GM15510 (cell line): ENCODE results near the gene TMEM144.

Experiments used
- POLR2A ChIP-seq: IDR thresholded peaks from 3 replicates; pipeline ENCODE4 v1.6.1; 2011; ENCODE audit warnings: borderline replicate concordance; ENCODE audit not compliant: insufficient read length; ENCODE audit errors: extremely low read depth

The TMEM144 gene

DNA sequence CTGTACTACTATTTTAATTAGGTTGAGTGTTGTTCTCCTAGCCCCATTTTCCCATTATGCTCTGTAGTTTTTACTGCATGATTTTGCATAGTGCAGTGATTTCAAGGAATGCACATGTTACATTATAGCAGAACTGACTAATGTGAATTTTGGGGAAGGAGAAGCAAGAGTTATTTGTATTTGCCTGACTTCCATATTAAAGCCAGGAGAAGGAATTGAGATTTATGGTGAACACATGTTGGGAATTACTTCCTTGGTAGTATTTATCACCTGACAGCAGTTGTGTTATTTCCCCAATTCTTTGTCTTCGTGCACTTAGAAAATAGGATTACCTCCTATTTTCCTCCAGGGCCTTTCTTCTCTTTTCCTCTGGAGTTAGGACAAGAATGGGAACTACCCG lies 3.2 kb downstream of the TMEM144 start:
- TF ChIP-seq POLR2A: no peak

DNA sequence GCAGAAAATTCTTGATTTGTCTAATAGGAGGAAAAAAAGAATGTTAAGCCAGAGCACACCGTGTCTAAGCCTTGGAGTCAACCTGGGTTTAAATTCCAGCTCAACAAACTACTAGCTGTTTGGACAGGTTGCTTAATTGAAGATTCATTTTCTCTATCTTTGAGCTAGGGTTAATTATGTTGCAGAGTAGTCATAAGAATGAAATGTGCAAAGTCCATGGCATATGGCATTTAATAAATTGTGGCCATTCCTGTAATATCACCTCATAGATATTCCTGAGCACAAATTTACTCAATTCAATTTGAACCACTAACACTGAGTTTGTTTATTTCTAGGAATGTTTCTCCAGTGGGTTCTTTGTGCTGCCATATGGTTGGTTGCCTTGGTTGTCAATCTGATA lies 4.6 kb downstream of the TMEM144 start:
- TF ChIP-seq POLR2A: no peak

GRCh38 chr4:158217763-158218162 lies 7.5 kb downstream of the TMEM144 start:
- TF ChIP-seq POLR2A: no peak

- no peak for TF ChIP-seq POLR2A
Measured at GRCh38 chr4:158219623-158220022, 9.3 kb downstream of the TMEM144 start.

DNA sequence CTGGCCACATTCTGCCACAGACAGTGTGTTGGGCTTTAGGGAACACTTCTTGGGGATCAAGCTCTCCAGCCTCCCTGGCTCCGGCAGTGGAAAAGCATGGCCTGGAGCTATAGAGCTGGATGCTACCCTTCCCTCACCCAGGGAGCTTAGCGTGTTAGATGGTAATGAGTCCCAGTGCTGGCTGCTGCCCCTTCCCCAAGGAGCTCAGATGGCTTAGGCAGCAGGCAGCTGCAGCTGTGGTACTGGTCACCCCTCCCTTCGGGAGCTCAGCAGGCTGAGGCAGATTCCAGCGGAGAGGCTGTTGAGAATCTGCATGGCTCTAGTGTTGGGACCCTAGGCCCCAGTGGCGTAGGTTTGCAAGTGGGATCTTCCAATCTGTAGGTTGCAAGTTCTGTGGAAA lies 19.5 kb downstream of the TMEM144 start:
- TF ChIP-seq POLR2A: no peak

DNA sequence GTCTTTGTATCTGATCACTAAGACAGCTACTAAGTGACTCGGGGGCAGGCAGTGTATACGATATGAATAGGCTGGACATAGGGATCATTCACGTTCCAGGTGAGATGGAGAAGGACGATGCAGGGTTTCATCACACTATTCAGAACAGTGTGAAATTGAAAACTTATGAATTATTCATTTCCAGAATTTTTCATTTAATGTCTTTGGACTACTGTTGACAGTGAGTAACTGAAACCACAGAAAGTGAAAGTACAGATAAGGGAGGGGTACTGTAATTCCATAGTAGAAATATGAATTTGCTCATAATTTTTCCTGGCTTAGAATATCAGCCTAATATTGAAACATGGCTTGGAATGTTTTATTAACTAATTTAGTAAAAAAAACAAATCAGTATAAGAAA lies 24.4 kb downstream of the TMEM144 start:
- TF ChIP-seq POLR2A: no peak

DNA sequence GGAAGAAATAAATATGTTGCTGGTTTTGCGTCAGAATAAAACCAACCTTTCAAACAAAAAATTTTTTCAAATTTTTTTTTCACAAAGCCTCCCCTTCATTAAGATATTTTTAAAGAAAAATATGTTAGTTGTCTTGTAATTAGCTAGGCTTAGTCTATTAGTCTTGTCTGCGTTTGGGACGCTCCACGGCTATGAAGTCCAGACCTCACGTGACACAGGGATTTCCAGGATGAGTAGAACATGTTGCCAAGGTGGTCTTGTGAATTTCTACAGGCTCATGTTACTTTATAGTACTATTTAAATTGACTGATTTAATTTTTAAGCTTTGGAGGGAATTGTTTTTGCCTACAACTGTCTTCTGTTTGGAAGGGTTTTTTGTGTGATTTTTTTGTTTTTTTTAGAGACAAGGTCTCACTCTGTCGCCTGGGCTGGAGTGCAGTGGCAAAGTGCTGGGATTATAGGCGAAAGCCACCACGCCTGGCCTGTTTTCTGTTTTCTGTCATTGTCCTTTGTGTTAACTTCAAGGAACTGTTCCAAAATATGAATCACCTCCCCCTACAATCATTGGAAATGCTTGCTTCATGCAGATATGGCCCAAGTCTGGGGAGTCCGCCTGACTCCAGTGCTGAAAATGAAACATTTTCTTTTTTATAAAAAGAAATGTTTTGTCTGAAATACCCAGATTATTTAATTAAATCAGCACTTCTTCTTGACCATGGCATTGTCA lies 26.2 kb downstream of the TMEM144 start:
- TF ChIP-seq POLR2A: no peak

GRCh38 chr4:158238575-158238974 lies 28.3 kb downstream of the TMEM144 start:
- TF ChIP-seq POLR2A: no peak

DNA sequence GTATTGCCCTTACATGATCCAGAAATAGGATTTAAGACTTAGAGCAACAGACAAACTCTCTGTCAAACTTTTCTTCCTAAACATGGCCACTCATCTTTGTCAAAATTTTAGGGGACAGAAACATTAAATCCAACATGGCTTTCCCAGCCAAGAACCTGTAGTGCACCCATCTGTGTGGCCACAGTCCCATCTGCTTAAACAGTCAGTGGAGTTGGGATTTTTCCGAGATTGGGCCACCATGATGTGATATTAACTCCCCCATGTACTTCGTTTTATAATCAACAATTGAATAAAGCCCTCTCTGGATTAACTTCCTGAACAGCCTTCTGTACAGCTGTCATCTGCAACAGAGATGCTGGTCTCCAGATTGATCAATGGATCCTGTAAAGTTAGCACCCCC lies 28.9 kb downstream of the TMEM144 start:
- no peak for TF ChIP-seq POLR2A

GRCh38 chr4:158243071-158243470 lies 32.8 kb downstream of the TMEM144 start:
- no peak for TF ChIP-seq POLR2A

GRCh38 chr4:158250321-158250720 lies 40.0 kb downstream of the TMEM144 start:
- no peak for TF ChIP-seq POLR2A

DNA sequence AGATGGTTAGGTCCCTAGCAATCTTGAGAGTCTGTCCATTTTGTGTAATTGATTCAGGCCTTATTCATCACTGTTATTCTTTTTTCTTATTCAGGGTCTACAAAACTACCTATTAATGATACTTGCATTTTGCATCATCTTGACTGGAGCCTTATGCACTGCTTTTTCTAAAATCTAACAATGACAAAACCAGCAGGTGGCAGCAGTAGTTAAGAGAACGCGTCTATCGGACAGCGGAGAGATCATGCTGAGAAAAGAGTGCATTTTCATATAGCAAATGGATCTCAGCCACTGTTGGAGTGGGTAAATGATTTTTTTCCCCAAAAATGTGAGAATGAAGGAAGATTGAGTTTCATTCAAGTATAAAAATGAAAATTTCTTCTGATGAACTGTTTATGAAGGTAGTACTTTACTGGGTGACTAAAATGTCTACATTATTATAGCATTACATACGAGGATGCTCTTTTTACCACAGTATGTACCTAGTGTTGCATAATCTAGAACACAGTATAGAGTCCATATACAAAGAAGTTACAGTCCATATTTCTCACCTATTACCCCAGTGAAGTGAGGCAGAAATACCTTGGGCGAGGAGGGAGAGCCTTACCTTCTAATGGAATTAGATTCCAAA lies 43.2 kb downstream of the TMEM144 start:
- TF ChIP-seq POLR2A: no peak

DNA sequence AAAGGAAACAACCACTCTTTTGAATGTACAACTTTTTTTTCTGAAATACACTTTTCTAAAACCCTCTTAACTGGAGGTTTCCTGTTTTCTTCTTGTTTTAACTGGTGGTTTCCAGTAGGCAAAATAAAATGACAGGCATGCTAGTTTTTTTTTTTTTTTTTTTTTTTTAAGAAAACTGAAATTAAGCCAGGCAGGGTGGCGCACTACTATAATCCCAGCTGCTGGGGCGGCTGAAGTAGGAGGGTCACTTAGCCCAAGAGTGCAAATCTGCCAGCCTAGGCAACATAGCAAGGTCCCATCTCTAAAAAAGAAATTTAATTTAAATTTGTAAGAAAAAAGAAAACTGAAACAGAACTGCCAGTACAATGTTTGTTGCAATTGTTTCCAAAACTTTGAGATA lies 44.0 kb downstream of the TMEM144 start:
- no peak for TF ChIP-seq POLR2A

DNA sequence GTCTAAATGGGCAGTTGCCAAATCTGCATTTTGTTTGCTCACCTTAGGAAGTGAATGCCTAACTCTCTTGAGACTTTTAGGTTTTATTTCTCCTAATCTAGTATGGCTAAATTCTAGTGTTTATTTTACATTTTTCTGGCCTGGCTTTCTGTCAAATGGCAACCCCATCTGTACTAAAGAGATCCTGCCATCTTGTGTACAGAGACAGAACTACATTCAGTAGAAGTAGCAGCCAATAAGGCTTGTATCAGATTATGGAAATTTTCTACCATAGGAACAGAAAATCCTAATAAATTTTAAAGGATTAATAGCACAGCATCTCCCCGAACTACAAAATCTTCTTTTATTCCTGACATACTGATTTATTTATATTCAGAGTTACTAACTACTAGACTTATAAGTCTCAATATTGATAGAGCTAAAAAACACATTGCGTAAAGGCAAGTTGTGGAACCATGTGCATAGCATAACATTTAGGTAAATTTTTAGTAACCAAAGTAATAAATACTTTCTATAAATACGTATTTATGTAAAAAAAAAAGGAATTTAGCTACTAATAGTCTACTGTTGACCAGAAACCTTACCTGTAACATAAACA lies 45.5 kb downstream of the TMEM144 start:
- no peak for TF ChIP-seq POLR2A

GRCh38 chr4:158259955-158260575 lies 49.8 kb downstream of the TMEM144 start:
- no peak for TF ChIP-seq POLR2A
